Central memory CD4-positive, alpha-beta T cell (primary cell): Measurements from ENCODE around the gene HLA-F.
A peak's percentile ranks its signal among the peaks of the same experiment; 100 is the strongest.

Experiments used
- DNase-seq: peaks from one replicate; pipeline ENCODE4 v3.0.0; 2022
- total RNA-seq, 3 experiments: gene quantifications; one replicate each; lab custom pipeline; 2026; lab: John Stamatoyannopoulos, UW

The HLA-F gene
- 248 to 365 (median 332) reads per million in 3 experiments for total RNA-seq

- peak; percentile 86 for DNase-seq
Observed at GRCh38 chr6:29723262-29723665, at the start of gene HLA-F. Gene HLA-F (plus strand): TSS chr6:29723434. CDS start chr6:29723464, 30 bp downstream.

GRCh38 chr6:29674008-29674407 is 49.2 kb upstream of the HLA-F start:
- no peak for DNase-seq

GRCh38 chr6:29675561-29675960 is 47.7 kb upstream of the HLA-F start:
- no peak for DNase-seq

- DNase-seq = no peak
Observed at GRCh38 chr6:29676981-29677601, 46.1 kb upstream of the HLA-F start.

GRCh38 chr6:29678114-29678513 is 45.1 kb upstream of the HLA-F start:
- no peak for DNase-seq

GRCh38 chr6:29679962-29680361 is 43.3 kb upstream of the HLA-F start:
- no peak for DNase-seq

GRCh38 chr6:29680416-29680815 is 42.8 kb upstream of the HLA-F start:
- DNase-seq = no peak

- no peak for DNase-seq
Observed at GRCh38 chr6:29680904-29681303, 42.3 kb upstream of the HLA-F start, which contains the start of gene ZFP57. Gene ZFP57 (minus strand): TSS chr6:29681152. CDS start chr6:29677003, 4,149 bp downstream.

- no peak for DNase-seq
Observed at GRCh38 chr6:29681811-29682210, 41.4 kb upstream of the HLA-F start.

- DNase-seq = no peak
Observed at GRCh38 chr6:29685718-29686326, 37.4 kb upstream of the HLA-F start.

- no peak for DNase-seq
Observed at GRCh38 chr6:29694637-29695036, 28.6 kb upstream of the HLA-F start.

- DNase-seq = no peak
Observed at GRCh38 chr6:29696147-29697125, 26.8 kb upstream of the HLA-F start.

GRCh38 chr6:29702519-29703103 is 20.6 kb upstream of the HLA-F start:
- DNase-seq = no peak

- DNase-seq = no peak
Observed at GRCh38 chr6:29705389-29706231, 17.6 kb upstream of the HLA-F start.

GRCh38 chr6:29708432-29709179 is 14.6 kb upstream of the HLA-F start:
- peak; percentile 94 for DNase-seq

GRCh38 chr6:29709188-29709587 is 14.0 kb upstream of the HLA-F start:
- DNase-seq = no peak

GRCh38 chr6:29710281-29710941 is 12.8 kb upstream of the HLA-F start:
- no peak for DNase-seq

GRCh38 chr6:29720863-29721262 is 2.4 kb upstream of the HLA-F start:
- DNase-seq = peak; percentile 29

- peak; percentile 61 for DNase-seq
Observed at GRCh38 chr6:29723666-29724588, 693 bp downstream of the HLA-F start.
